Activated T-helper 2 cell treated with anti-CD3 and anti-CD28 coated beads, Interferon-gamma antibody, Interleukin-2, Interleukin-4, amounts not matched to agents 10 μg/mL and 5 μg/mL and 100 μg/mL, durations not matched to agents 14 hours and 24 hours and 36 hours (primary cell): ENCODE results near the gene PRICKLE2. TPM values are rescaled to one million over a fixed set of nuclear protein-coding genes. Genes with fewer than 3 reads are reported as not detected.
"Not testable (repeated sequence)": the region's sequence is repeated elsewhere in the genome, so short reads cannot be mapped to it uniquely, and the experiment has no call there.

Experiments used
- DNase-seq: peaks from one replicate; pipeline ENCODE4 v3.0.0; 2021; ENCODE audit warnings: low spot score
- H3K27ac Mint-ChIP-seq: one replicate; pipeline ENCODE4 v1.8.0; 2021; ENCODE audit warnings: mixed read lengths
- H3K27me3 Mint-ChIP-seq: one replicate; pipeline ENCODE4 v1.8.0; 2021; ENCODE audit warnings: low read depth, mixed read lengths
- H3K36me3 Mint-ChIP-seq: one replicate; pipeline ENCODE4 v1.8.0; 2021; ENCODE audit warnings: low read depth, mixed read lengths
- H3K4me1 Mint-ChIP-seq: one replicate; pipeline ENCODE4 v1.8.0; 2021; ENCODE audit warnings: low read depth, mixed read lengths
- H3K4me3 Mint-ChIP-seq: one replicate; pipeline ENCODE4 v1.8.0; 2021; ENCODE audit warnings: low read depth, mild to moderate bottlenecking, moderate library complexity, mixed read lengths
- H3K9me3 Mint-ChIP-seq: one replicate; pipeline ENCODE4 v1.8.0; 2021; ENCODE audit warnings: mixed read lengths
- intact Hi-C: fragments of 100-400 bp; cut with micrococcal nuclease; formaldehyde crosslinking; loops from one replicate; pipeline ENCODE4 v1.15.1; 2023
- total RNA-seq: library from RNA; stranded (reverse); gene quantifications from 2 replicates; pipeline ENCODE4 v1.2.3, GENCODE V29; 2022

The PRICKLE2 gene
- total RNA-seq, 1 donor from 2014 or later: not detected

DNA sequence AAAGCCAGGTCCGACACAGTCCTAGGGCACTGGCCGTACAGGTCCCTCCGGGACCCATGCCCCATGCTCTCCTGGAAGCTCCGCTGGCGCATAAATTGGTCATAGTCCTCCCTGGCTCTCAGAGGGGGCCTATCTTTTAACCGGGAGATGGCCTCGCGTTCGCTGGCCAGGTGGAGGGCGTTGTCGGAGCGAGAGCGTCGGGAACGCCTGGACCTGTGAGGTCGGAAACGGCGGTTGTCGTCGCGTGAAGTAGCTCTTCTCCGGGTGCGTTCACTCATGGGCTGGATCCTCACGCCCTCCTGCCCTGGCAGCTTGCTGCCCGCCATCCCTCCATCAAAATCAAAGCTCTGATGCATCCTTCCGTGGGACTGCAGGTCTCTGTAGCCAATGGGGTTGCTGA lies 126.0 kb downstream of the PRICKLE2 start:
- DNase-seq: no peak
- Mint-ChIP-seq H3K4me1 (no peaks in the 10 kb centered on the region), H3K4me3 (no peak overlapping the region), H3K27ac (no peak overlapping the region), H3K27me3 (peaks cover 3% of the 10 kb centered on the region), H3K9me3 (no peaks in the 10 kb centered on the region), H3K36me3 (no peaks in the 10 kb centered on the region)
- intact Hi-C loops: no loop called here

DNA sequence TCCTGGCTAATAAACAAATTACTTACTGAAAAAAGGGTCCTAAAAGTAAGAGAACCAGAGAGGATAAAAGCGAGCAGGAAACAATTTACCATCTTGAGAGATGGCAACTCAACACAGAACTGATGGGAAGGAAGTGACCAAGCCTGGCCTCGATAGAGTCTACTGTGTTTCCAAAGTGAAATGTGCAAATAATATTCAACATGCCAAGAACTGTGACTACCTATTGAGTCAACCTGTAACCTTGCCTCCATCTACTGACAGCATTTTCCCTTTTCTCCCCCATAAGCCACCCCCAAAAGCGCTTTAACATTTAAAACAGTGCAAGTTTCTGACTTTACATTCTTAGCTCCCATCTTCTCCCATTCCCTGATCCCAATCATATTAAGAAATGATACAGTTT lies 126.6 kb downstream of the PRICKLE2 start:
- no peak for DNase-seq
- no peak overlapping the region for H3K27ac Mint-ChIP-seq
- H3K27me3 Mint-ChIP-seq: peaks cover 3% of the 10 kb centered on the region
- H3K9me3 Mint-ChIP-seq: no peaks in the 10 kb centered on the region
- H3K4me1 Mint-ChIP-seq: no peaks in the 10 kb centered on the region
- H3K36me3 Mint-ChIP-seq: no peaks in the 10 kb centered on the region
- H3K4me3 Mint-ChIP-seq: no peak overlapping the region
- intact Hi-C loops: no loop called here

DNA sequence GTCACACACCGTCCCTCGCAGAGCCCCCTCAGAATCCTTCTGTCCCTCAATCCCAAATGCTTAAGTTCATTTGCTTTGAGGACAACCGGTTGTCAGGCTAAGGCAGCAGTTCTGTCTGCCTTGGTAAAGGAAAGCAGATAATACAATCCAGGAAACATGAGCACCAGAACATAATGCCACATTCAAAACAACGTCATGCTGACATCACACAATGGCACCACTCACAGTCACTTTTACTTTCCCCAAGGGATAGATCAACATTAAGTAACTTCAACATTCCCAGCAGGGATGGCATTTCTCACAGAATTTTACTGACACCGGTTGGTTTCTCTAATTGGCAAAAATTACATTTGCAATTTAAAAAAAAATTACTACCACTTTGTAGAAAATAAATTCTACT lies 127.3 kb downstream of the PRICKLE2 start:
- no peak overlapping the region for H3K4me3 Mint-ChIP-seq
- no peaks in the 10 kb centered on the region for H3K36me3 Mint-ChIP-seq
- H3K4me1 Mint-ChIP-seq: no peaks in the 10 kb centered on the region
- H3K27ac Mint-ChIP-seq: no peak overlapping the region
- peaks cover 3% of the 10 kb centered on the region for H3K27me3 Mint-ChIP-seq
- no peak for DNase-seq
- H3K9me3 Mint-ChIP-seq: no peaks in the 10 kb centered on the region
- intact Hi-C loops: no loop called here

DNA sequence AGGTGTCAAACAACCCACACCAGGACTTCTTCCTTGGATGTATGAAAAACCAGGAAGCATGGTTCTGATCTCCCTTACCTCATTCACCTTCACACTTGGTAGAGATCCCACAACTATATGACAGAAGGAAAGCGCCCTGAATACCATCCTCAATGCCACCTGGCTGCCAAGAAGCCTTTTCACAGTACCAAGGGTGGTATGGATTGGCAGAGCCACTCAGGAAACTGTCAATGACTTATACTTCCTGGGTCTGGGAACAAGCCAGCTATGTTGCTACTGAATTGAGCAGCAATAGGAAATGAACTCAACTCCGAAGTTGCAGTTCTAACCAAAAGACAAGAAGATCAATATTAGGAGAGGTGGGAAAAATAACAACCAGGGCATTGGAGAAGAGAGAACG lies 129.5 kb downstream of the PRICKLE2 start:
- intact Hi-C loops: no loop called here

DNA sequence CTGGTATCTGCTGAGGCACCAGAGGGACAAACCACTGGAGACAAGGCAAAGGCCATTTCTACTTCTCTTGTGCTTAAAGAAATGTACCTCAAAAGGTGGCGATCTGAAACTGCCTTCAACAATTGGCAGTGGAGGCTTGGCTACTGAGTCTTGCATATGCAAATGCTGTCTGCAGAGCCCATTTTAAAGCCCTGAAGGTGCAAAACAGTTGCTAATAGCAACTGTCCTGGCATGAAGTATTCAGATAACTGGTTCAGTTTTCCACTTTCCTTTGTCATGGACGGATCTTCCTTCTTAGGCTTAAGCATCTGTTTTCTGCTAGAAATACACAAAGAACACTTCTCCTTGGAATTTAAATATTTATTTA lies 130.6 kb downstream of the PRICKLE2 start:
- intact Hi-C loops: no loop called here
- H3K4me1 Mint-ChIP-seq: no peaks in the 10 kb centered on the region
- H3K27me3 Mint-ChIP-seq: no peaks in the 10 kb centered on the region
- no peak for DNase-seq
- no peaks in the 10 kb centered on the region for H3K9me3 Mint-ChIP-seq
- H3K36me3 Mint-ChIP-seq: no peaks in the 10 kb centered on the region
- H3K4me3 Mint-ChIP-seq: no peak overlapping the region
- H3K27ac Mint-ChIP-seq: no peak overlapping the region

More for the DNA sequence above, 129.5 kb downstream of the PRICKLE2 start:
- no peaks in the 10 kb centered on the region for H3K4me1 Mint-ChIP-seq
- H3K36me3 Mint-ChIP-seq: no peaks in the 10 kb centered on the region
- no peaks in the 10 kb centered on the region for H3K9me3 Mint-ChIP-seq
- DNase-seq: no peak
- no peak overlapping the region for H3K27ac Mint-ChIP-seq
- no peak overlapping the region for H3K4me3 Mint-ChIP-seq
- H3K27me3 Mint-ChIP-seq: no peaks in the 10 kb centered on the region

DNA sequence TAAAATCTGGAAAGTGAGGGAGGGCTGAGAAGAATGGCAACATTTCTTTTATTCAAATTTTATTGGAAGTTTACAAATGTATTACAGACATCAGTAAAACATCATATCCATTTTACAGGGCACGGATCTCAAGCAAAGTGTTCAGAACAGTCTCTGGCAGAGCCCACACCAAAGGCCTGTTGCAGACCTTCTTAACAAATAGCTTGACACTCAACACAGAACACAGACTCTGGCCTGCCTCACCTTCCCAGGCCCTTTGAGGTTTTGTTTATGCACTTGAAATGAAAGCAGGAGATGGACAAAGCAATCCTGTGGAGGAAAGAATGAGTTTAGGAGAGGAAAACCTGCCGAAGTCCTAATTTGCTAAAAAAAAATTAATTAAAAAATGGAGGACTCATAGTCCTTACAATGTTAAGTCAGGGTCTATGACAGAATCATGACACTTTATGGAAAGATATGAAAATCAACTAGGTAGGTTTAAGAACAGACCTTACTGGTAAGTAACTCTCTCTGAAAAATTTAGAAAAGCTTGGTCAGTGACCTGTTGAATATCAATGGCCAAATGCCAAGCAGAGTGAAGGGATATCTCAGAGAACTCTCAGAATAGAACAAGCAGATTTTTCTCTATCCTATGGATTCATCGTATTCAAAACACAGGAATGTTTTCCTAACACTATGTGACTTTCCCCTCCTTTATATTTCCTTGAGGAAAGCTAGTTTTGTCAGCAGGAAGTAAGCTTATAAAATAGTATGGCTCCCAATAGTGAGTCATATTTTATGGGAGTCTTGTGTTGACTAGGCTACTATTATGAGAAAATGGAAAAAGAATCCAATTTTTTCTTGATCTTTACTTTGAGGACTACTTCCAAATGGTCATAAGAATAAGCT lies 131.2 kb downstream of the PRICKLE2 start:
- no peaks in the 10 kb centered on the region for H3K9me3 Mint-ChIP-seq
- DNase-seq: no peak
- H3K36me3 Mint-ChIP-seq: no peaks in the 10 kb centered on the region
- intact Hi-C loops: no loop called here
- no peak overlapping the region for H3K27ac Mint-ChIP-seq
- no peaks in the 10 kb centered on the region for H3K4me1 Mint-ChIP-seq
- no peaks in the 10 kb centered on the region for H3K27me3 Mint-ChIP-seq
- H3K4me3 Mint-ChIP-seq: no peak overlapping the region

DNA sequence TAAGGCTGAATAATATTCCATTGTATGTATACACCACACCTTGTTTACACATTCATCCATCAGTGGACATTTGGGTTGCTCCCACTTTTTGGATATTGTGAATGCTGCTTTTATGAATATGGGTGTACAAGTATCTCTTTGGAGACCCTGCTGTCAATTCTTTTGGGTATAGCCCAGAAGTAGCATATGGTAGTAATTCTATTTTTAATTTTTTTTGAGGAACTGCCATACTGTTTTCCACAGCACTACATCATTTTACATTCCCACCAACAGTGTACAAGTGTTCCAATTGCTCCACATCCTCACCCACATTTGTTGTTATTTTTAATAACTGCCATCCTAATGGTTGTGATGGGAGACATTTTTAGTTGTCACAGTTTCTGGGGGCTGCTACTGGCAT lies 132.1 kb downstream of the PRICKLE2 start:
- Mint-ChIP-seq H3K4me1 (no peaks in the 10 kb centered on the region), H3K27me3 (no peaks in the 10 kb centered on the region), H3K36me3 (no peaks in the 10 kb centered on the region), H3K4me3 (no peak overlapping the region), H3K27ac (no peak overlapping the region), H3K9me3 (no peaks in the 10 kb centered on the region)
- intact Hi-C loops: no loop called here
- DNase-seq: no peak

DNA sequence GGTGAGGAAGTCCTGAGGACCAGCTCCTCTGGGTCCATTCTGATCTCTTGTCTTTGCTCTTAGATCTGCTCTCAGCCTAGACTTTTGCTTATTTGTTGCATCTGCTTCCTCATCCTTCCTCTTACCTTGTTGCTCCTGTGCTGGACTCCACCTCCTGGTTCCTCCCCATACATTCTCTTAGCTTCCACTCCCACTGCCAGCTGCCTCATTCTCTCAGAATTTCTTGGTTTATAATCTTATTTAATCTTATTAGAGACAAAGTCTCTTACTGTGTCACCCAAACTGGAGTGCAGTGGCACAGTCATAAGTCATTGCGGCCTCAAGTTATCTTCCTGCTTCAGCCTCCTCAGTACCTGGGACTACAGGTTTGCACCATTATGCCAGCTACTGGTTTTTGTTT lies 133.8 kb downstream of the PRICKLE2 start:
- Mint-ChIP-seq H3K9me3 (no peaks in the 10 kb centered on the region), H3K27me3 (no peaks in the 10 kb centered on the region), H3K4me1 (no peaks in the 10 kb centered on the region), H3K36me3 (no peaks in the 10 kb centered on the region), H3K27ac (no peak overlapping the region), H3K4me3 (no peak overlapping the region)
- no peak for DNase-seq
- intact Hi-C loops: no loop called here

DNA sequence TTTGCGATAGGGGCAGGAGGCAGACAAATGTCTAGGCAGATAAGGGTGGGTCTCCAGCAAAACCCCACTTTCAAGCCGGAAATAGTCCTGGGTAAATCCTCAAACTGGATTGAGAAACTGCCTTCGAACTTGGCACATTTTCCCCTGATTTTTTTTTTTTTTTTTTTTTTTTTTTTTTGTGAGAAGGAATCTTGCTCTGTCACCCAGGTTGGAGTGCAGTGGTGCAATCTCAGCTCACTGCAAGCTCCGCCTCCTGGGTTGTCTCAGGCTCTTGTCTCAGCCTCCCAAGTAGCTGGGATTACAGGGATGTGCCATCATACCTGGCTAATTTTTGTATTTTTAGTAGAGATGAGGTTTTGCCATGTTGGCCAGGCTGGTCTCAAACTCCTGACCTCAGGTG lies 135.9 kb downstream of the PRICKLE2 start:
- H3K27me3 Mint-ChIP-seq, H3K4me1 Mint-ChIP-seq, intact Hi-C loops, H3K27ac Mint-ChIP-seq, DNase-seq, H3K4me3 Mint-ChIP-seq, H3K9me3 Mint-ChIP-seq, H3K36me3 Mint-ChIP-seq: not testable (repeated sequence)

DNA sequence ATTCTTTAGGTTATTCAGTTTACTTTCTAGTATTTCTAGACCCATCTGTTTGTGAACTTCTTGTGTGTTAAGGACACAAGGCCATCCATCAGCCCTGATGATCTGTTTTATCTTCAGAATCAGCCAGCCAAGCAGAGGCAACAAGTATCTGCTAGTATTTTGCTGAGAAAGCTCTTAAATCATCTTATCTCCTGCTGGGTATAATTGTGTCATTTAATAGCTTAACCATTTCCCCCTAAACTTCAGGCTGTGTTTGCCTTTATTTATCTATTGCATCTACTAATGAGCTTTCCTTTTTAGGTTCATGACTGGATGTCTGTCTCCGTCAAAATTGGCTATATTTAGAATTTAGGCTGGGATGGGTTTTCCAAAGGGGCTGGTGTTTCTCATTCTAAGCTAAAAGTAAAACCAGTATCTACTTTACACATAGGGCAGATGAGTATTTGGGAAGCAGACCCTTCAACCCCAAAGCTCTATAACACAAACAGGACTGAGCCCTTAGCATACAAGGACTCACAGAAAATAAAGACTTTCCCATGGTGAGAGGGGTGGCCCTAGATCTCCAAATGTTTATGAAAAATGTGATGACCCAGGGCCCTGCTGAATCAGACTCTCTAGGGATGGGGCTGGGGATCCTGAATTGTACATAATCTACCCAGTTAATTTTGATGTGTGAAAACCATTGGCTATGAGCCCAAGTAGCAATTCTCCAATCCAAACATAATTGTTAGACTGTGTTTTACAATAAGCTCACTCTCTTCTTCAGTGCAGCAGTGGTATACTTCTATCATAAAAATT lies 136.7 kb downstream of the PRICKLE2 start:
- no peak overlapping the region for H3K27ac Mint-ChIP-seq
- DNase-seq: no peak
- no peaks in the 10 kb centered on the region for H3K4me1 Mint-ChIP-seq
- H3K4me3 Mint-ChIP-seq: no peak overlapping the region
- no peaks in the 10 kb centered on the region for H3K36me3 Mint-ChIP-seq
- H3K27me3 Mint-ChIP-seq: no peaks in the 10 kb centered on the region
- intact Hi-C loops: no loop called here
- no peaks in the 10 kb centered on the region for H3K9me3 Mint-ChIP-seq

DNA sequence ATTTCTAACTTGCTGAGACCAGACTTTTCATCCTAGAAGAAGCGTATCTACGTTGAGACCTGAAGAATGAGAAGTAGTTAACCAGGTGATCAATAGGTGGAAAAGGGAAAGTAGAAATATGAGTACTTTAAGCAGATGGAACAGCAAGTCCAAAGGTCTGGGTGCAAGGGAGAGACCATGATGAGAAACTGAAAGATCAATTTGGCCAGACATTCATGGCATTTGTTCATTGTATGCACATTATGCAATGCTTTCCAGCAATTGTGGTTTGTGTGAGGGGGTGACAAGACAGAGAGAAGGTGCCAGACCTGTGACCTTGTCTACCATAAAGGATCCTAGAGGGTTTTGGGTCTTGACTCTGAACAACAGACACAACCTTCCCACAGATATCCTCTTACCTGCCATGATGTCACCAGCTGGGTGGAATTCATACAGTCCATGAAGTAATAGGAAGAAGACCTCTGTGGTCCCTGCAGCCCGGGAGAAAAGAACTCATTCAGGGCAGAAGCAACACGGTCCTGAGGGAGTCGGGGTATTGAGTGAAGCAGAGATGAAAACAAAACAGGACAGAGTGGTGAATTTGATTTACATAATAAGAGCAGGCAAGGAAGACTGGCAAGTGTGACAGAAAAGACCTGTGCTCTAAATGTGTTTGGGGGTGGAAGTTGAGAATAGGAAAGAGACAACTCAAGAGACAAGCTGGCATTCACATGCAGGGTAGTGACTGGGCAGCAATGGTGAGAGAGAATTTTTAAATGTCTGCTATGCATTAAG lies 138.6 kb downstream of the PRICKLE2 start:
- Mint-ChIP-seq H3K36me3 (no peaks in the 10 kb centered on the region), H3K4me3 (no peak overlapping the region), H3K27ac (no peak overlapping the region), H3K27me3 (no peaks in the 10 kb centered on the region), H3K4me1 (no peaks in the 10 kb centered on the region), H3K9me3 (no peaks in the 10 kb centered on the region)
- intact Hi-C loops: no loop called here
- no peak for DNase-seq

DNA sequence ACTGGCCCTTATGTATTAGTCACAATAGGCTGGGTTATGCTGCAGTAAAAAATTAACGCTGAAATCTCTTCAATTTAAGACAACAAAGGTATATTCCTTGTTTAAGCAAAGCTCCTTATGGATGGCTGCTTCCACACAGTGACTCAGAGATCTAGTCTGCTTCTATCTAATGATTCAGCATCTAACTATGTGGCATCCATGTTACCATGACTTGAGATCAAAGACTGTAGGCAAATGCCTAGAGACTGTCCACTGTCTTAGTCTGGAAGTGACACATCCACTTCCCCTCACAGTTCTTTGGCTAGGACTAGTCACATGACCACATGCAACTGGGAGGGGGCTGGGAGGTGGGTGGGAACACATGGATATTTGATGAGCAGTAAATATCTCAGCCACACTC lies 140.6 kb downstream of the PRICKLE2 start:
- no peaks in the 10 kb centered on the region for H3K36me3 Mint-ChIP-seq
- intact Hi-C loops: no loop called here
- no peaks in the 10 kb centered on the region for H3K27me3 Mint-ChIP-seq
- H3K9me3 Mint-ChIP-seq: no peaks in the 10 kb centered on the region
- no peak overlapping the region for H3K4me3 Mint-ChIP-seq
- H3K4me1 Mint-ChIP-seq: peaks cover 2% of the 10 kb centered on the region
- H3K27ac Mint-ChIP-seq: no peak overlapping the region
- no peak for DNase-seq

DNA sequence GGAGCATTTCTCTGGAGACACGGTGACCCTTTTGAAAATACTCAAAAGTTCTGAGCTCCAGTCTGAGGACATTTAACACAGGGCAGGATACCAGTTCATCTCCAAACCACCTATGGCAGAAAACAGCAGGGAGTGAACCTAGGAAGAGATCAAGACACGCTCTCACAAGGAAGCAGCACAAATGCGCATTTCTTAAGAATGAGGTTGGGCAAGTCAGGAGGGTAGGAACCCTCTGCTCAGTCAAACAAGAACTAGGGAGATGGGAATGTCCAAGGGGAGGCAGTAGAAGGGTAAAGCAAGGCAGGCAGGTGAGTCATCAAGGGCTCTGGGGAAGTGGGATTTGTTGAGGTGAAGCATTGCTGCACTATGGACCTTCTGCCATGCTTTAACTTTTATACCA lies 141.7 kb downstream of the PRICKLE2 start:
- Mint-ChIP-seq H3K9me3 (no peaks in the 10 kb centered on the region), H3K36me3 (no peaks in the 10 kb centered on the region), H3K4me1 (peaks cover 2% of the 10 kb centered on the region), H3K27ac (no peak overlapping the region), H3K4me3 (no peak overlapping the region), H3K27me3 (no peaks in the 10 kb centered on the region)
- DNase-seq: no peak
- intact Hi-C loops: no loop called here
